ENCODE results near the gene ZNFX1. TPM values are rescaled to one million over a fixed set of nuclear protein-coding genes. Genes with fewer than 3 reads are reported as not detected.

ZNFX1 gene
- total and polyA plus RNA-seq, 9 of the 15 experiments (the other 6 are each of a cell fraction or from before 2014, with no cell fraction given): 3.8 to 13.8 (median 10.3) TPM

DNA sequence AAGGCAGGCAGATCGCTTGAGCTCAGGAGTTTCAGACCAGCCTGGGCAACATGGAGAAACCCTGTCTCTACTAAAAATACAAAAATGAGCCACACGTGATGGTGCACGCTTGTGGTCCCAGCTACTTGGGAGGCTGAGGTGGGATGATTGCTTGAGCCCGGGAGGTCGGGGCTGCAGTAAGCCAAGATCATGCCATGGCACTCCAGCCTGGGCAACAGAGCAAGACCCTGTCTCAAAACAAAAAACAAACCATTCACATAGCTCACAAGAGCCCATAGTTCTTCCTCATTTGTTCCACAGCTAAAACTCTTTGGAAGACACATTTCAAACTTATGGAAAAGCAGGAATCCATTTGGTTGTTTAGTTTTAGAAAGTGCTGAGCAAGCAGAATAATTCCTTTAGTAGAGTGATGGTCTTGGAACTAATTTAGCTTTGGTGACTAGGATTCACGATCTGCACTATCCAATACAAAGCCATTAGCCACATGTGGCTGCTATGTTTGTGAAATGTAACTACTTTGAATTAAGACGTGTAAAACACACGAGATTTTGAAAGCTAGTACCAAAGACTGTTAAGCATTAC, 4.1 kb downstream of the ZNFX1 start (continued):
- TF ChIP-seq SMARCC2 (IDR thresholded peaks at IDR 0.05; ENCODE audit: low read depth) (no peak), PTBP1 (IDR thresholded peaks at IDR 0.05; ENCODE audit: low read depth, low read length) (no peak), KLF6 (CRISPR knock-in tag; IDR thresholded peaks at IDR 0.05; ENCODE audit: borderline replicate concordance) (no peak), FOXJ3 (CRISPR knock-in tag; IDR thresholded peaks at IDR 0.05) (no peak), ZFX (CRISPR knock-in tag; IDR thresholded peaks at IDR 0.05) (no peak), ELF4 (CRISPR knock-in tag; IDR thresholded peaks at IDR 0.05) (no peak), TCF7 (IDR thresholded peaks at IDR 0.05; ENCODE audit: borderline replicate concordance) (no peak), C11orf30 (IDR thresholded peaks at IDR 0.05; ENCODE audit: low read depth) (peak; percentile 95), NR2C2 (CRISPR knock-in tag; IDR thresholded peaks at IDR 0.05) (no peak), NR2C2 (tag; IDR thresholded peaks at IDR 0.05) (no peak), TEAD4 (IDR thresholded peaks at IDR 0.05; ENCODE audit: low read length) (no peak), TEAD4 (CRISPR knock-in tag; IDR thresholded peaks at IDR 0.05; ENCODE audit: borderline replicate concordance) (no peak), MYNN (IDR thresholded peaks at IDR 0.05) (no peak), MYNN (CRISPR knock-in tag; IDR thresholded peaks at IDR 0.05) (no peak), CHD2 (IDR thresholded peaks at IDR 0.05; ENCODE audit: low read depth, low read length) (no peak), ZSCAN32 (CRISPR knock-in tag; IDR thresholded peaks at IDR 0.05) (no peak), SREBF2 (CRISPR knock-in tag; IDR thresholded peaks at IDR 0.05) (no peak), ZNF431 (CRISPR knock-in tag; IDR thresholded peaks at IDR 0.05) (no peak), MAFK (IDR thresholded peaks at IDR 0.05; ENCODE audit: low read length) (peak; percentile 98), ZNF23 (CRISPR knock-in tag; IDR thresholded peaks at IDR 0.05) (no peak), HEY1 (CRISPR knock-in tag; IDR thresholded peaks at IDR 0.05; ENCODE audit: borderline replicate concordance) (no peak), HDAC3 (IDR thresholded peaks at IDR 0.05; ENCODE audit: borderline replicate concordance, partially characterized antibody) (no peak)
- TF ChIP-seq, protein P1, sequence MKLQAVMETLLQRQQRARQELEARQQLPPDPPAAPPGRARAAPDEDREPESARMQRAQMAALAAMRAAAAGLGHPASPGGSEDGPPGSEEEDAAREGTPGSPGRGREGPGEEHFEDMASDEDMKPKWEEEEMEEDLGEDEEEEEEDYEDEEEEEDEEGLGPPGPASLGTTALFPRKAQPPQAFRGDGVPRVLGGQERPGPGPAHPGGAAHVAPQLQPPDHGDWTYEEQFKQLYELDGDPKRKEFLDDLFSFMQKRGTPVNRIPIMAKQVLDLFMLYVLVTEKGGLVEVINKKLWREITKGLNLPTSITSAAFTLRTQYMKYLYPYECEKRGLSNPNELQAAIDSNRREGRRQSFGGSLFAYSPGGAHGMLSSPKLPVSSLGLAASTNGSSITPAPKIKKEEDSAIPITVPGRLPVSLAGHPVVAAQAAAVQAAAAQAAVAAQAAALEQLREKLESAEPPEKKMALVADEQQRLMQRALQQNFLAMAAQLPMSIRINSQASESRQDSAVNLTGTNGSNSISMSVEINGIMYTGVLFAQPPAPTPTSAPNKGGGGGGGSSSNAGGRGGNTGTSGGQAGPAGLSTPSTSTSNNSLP (IDR thresholded peaks at IDR 0.05; ENCODE audit: borderline replicate concordance, low read depth, low read length): no peak
- TF ChIP-seq, protein P2, sequence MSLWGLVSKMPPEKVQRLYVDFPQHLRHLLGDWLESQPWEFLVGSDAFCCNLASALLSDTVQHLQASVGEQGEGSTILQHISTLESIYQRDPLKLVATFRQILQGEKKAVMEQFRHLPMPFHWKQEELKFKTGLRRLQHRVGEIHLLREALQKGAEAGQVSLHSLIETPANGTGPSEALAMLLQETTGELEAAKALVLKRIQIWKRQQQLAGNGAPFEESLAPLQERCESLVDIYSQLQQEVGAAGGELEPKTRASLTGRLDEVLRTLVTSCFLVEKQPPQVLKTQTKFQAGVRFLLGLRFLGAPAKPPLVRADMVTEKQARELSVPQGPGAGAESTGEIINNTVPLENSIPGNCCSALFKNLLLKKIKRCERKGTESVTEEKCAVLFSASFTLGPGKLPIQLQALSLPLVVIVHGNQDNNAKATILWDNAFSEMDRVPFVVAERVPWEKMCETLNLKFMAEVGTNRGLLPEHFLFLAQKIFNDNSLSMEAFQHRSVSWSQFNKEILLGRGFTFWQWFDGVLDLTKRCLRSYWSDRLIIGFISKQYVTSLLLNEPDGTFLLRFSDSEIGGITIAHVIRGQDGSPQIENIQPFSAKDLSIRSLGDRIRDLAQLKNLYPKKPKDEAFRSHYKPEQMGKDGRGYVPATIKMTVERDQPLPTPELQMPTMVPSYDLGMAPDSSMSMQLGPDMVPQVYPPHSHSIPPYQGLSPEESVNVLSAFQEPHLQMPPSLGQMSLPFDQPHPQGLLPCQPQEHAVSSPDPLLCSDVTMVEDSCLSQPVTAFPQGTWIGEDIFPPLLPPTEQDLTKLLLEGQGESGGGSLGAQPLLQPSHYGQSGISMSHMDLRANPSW (CRISPR knock-in tag; IDR thresholded peaks at IDR 0.05): no peak
- TF ChIP-seq, protein P3, sequence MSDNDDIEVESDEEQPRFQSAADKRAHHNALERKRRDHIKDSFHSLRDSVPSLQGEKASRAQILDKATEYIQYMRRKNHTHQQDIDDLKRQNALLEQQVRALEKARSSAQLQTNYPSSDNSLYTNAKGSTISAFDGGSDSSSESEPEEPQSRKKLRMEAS (CRISPR knock-in tag; IDR thresholded peaks at IDR 0.05): no peak
- TF ChIP-seq, protein P4, sequence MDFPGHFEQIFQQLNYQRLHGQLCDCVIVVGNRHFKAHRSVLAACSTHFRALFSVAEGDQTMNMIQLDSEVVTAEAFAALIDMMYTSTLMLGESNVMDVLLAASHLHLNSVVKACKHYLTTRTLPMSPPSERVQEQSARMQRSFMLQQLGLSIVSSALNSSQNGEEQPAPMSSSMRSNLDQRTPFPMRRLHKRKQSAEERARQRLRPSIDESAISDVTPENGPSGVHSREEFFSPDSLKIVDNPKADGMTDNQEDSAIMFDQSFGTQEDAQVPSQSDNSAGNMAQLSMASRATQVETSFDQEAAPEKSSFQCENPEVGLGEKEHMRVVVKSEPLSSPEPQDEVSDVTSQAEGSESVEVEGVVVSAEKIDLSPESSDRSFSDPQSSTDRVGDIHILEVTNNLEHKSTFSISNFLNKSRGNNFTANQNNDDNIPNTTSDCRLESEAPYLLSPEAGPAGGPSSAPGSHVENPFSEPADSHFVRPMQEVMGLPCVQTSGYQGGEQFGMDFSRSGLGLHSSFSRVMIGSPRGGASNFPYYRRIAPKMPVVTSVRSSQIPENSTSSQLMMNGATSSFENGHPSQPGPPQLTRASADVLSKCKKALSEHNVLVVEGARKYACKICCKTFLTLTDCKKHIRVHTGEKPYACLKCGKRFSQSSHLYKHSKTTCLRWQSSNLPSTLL (IDR thresholded peaks at IDR 0.05): no peak
